LNCaP clone FGC (cell line): ENCODE data around the gene ZBED3.

Experiments
- DNase-seq: peaks from one replicate; pipeline ENCODE4 v3.0.0-alpha.2; 2011; ENCODE audit warnings: low read depth
- H3K4me3 ChIP-seq: 2 replicates; pipeline ENCODE4 v1.5.1; 2011; ENCODE audit warnings: mild to moderate bottlenecking, low read depth, low read length, control low read depth
- CTCF ChIP-seq: IDR thresholded peaks from 2 replicates; pipeline ENCODE4 v1.5.1; 2012; ENCODE audit warnings: mild to moderate bottlenecking; ENCODE audit not compliant: control insufficient read depth, insufficient read depth; ENCODE audit errors: extremely low read depth

Gene ZBED3

GRCh38 chr5:77065256-77065655, 21.8 kb downstream of the ZBED3 start:
- DNase-seq = no peak
- H3K4me3 ChIP-seq = no peak overlapping the region
- TF ChIP-seq CTCF = no peak

GRCh38 chr5:77064040-77064439, 23.0 kb downstream of the ZBED3 start:
- TF ChIP-seq CTCF = peak; percentile 52

GRCh38 chr5:77046416-77047073, 40.5 kb downstream of the ZBED3 start:
- no peak for DNase-seq
- H3K4me3 ChIP-seq = no peak overlapping the region
- no peak for TF ChIP-seq CTCF

More at GRCh38 chr5:77064040-77064439, 23.0 kb downstream of the ZBED3 start:
- no peak overlapping the region for H3K4me3 ChIP-seq
- no peak for DNase-seq

GRCh38 chr5:77035950-77036349, 51.1 kb downstream of the ZBED3 start:
- no peak for TF ChIP-seq CTCF
- no peak for DNase-seq
- H3K4me3 ChIP-seq = no peak overlapping the region

- no peak for DNase-seq
- TF ChIP-seq CTCF = no peak
- no peak overlapping the region for H3K4me3 ChIP-seq
These were observed 53.7 kb downstream of the ZBED3 start for GRCh38 chr5:77033338-77033737.

- no peak for TF ChIP-seq CTCF
- no peak for DNase-seq
- no peak overlapping the region for H3K4me3 ChIP-seq
These were observed 54.5 kb downstream of the ZBED3 start for GRCh38 chr5:77032635-77033034.

GRCh38 chr5:77031891-77032290, 55.2 kb downstream of the ZBED3 start:
- TF ChIP-seq CTCF = no peak
- peak overlapping the region; percentile 79 for H3K4me3 ChIP-seq
- DNase-seq = no peak
